Retinal pigment epithelial cell (primary cell): ENCODE results near the gene JMJD7.

ENCODE experiments used
- DNase-seq: peaks from one replicate; pipeline ENCODE4 v3.0.0-alpha.2; 2010; ENCODE audit warnings: low read depth
- H3K4me3 ChIP-seq: 2 replicates; pipeline ENCODE4 v1.5.1; 2011; ENCODE audit warnings: mild to moderate bottlenecking, low read length, control low read depth, moderate library complexity
- TF ChIP-seq, protein P1 (sequence below): conservative IDR thresholded peaks from 2 replicates; pipeline ENCODE4 v1.5.1; 2011; ENCODE audit warnings: low read depth, low read length, control low read depth, inconsistent platforms

JMJD7 gene

DNA sequence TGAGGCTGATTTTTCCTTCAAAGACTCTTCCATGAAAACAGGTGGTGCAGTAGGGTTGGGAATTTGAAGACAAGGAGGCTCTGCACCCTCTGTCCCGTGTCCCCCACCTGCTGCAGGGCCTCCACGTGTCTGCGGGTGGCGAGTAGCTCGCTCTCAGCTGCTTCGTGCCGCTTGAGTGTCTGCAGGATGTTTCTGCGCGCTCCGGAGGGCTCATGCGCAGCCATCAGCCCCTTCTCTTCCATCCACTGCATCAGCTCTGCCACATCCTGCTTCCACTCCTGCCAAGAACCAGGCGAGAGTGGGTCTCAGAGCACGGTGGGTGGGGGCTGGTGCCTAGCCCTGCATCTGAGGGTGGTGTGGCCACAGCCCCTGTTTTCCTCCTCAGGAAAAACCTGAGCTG is 48.1 kb downstream of the JMJD7 start:
- no peak for DNase-seq
- TF ChIP-seq, protein P1, sequence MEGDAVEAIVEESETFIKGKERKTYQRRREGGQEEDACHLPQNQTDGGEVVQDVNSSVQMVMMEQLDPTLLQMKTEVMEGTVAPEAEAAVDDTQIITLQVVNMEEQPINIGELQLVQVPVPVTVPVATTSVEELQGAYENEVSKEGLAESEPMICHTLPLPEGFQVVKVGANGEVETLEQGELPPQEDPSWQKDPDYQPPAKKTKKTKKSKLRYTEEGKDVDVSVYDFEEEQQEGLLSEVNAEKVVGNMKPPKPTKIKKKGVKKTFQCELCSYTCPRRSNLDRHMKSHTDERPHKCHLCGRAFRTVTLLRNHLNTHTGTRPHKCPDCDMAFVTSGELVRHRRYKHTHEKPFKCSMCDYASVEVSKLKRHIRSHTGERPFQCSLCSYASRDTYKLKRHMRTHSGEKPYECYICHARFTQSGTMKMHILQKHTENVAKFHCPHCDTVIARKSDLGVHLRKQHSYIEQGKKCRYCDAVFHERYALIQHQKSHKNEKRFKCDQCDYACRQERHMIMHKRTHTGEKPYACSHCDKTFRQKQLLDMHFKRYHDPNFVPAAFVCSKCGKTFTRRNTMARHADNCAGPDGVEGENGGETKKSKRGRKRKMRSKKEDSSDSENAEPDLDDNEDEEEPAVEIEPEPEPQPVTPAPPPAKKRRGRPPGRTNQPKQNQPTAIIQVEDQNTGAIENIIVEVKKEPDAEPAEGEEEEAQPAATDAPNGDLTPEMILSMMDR: no peak

DNA sequence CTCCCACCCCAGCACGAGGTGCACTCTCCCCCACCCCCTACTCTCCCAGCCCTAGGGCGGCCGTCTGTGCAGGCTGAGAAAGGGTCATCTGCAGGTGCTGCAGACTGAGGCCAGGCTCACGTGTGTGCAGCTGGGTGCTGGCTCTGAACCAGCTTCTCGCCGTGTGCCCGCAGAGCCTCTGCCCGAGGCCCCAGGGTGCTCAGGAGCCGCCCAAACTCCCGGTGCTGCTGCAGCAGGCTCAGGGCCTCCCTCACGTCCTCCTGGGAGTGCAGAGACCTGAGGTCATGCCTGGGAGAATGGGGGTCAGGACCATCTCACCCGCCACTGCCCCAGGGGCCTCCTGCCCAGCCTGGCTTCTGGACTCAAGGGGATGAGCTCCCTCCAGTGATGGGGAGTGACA is 48.8 kb downstream of the JMJD7 start:
- TF ChIP-seq, protein P1: no peak
- DNase-seq: no peak
- H3K4me3 ChIP-seq: no peak overlapping the region

More for the DNA sequence above, 48.1 kb downstream of the JMJD7 start:
- no peak overlapping the region for H3K4me3 ChIP-seq

DNA sequence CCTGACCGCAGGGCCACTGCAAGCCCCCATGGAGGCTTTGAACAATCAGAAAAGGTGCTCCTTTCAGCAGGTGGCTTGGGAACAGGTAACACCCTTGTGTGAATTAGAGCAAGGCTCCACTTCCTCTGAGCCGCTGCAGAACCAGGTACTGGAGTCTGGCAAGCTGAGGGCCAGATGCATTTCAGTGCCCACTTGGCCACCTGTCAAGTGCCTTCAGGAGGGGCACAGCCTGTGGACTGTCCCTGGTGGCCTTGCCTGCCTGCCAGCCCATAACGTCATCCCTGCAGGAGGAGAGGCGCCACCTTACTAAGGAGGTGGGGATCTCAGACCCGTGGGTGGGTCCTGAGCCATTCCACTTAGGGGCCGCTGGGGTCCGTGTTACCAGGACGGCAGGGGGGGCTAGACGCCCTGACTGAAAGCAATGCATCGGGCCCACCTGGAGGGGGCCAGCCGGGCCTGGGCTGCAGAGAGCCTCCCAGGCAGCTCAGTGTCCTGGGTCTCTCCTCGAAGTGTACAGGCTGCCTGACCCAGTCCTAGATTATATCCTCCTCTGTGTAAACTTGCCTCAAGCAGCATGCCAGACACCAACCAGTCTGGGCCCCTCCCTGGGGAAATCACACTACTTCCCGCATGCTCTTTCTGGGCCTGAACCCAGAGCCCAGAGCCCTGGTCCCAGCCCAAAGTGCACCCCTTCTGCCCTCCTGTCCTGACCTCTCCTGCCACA is 49.9 kb downstream of the JMJD7 start:
- H3K4me3 ChIP-seq: no peak overlapping the region
- no peak for DNase-seq
- TF ChIP-seq, protein P1: no peak

DNA sequence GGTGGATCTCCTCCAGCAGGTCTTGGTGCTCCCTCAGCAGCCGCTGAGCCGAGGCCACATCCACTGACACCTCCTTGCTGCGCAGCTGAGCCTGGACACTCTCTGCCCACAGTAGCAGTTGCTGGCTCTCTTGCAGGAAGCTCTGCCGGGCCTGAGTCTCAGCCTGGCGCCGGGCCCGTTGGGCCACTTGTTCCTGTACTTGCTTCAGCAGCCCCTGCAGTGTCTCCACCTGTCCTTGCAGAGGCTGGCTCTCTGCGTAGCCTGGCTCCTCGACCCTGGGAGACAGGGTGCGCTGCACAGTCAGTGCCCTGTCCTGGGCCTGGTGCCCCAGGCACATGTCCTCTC is 50.4 kb downstream of the JMJD7 start:
- no peak for DNase-seq
- no peak overlapping the region for H3K4me3 ChIP-seq
- TF ChIP-seq, protein P1: no peak

DNA sequence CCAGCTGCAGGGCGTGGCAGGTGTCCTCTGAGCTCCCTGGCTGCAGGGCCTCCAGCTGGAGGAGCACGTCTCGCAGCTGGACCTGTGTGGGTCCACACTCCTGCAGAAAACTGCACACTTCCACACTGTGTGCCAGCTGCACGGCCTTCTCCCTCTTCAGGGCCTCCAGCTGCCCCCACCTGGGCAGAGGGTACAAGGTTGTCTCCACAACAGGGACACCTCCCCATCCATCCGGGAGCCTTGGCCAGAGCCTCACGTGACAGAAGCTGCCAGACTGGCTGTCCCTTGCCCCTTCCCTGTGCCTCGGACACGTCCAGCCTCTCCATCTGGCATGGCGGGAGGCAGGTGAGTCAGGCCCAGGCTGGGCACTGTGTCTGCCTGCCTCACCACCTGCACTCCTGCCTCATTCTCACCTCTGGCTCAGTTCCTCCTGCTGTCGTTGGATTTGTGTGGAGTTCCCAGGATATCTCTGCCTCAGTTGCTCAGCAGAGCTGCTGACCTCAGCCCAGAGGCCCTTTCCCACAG is 51.5 kb downstream of the JMJD7 start:
- no peak for DNase-seq
- TF ChIP-seq, protein P1: no peak
- no peak overlapping the region for H3K4me3 ChIP-seq

DNA sequence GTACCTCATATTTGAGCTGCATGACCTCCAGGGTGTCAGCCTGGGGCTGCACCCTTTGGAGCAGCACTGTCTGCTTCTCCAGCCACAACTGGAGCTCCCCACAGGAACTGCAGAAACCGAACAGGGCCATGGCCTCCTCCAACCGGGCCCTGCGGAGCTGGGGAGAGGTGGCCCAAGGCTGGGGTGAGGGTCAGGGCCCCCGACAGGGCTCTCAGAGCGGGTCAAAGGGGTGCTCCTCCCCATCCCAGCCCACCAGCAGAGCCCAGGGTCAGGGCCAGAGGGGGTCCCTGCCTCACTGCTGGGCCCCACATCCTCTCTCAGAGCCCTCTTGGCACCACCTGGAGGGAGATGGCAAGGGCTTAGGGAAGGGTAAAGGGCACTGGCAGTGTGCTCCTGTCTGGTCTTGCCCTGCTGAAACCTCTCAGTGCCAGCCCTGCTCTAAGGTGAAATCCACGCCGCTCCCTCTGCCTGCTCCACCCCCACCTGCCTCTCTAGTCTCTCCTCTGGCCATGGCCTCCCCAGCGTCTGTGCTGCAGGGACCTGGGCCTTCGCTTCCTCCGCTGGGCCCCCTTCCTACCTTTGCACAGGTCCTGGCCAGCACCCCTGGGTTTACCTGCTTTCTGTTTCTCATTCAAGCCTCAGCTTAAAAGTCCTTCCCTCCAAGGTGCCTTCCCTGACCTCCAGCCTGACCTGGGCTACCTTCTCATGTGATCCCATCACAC is 52.4 kb downstream of the JMJD7 start:
- TF ChIP-seq, protein P1: no peak
- no peak overlapping the region for H3K4me3 ChIP-seq
- no peak for DNase-seq

DNA sequence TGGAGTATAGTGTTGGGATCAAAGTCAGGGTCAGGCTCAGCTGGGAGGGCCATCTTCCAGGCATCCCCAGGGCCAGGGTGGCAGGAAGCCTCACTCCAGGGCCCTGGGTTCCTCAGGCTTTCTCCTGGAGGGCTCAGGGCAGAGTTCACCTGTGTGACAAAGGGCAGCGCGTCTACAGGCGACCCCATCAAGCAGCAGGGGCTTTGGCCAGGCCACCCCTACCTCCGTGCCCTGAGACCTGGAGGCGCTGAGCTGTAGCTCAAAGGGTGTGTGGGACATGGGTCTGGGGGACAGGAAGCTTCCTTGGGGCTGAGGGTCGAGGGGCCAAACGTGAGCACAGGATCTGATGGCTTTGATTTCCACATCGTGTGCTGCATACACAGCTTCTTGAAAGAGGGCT is 53.2 kb downstream of the JMJD7 start:
- no peak for DNase-seq
- H3K4me3 ChIP-seq: no peak overlapping the region
- TF ChIP-seq, protein P1: no peak
